ENCODE data around the gene OAS3. TPM values are rescaled to one million over a fixed set of nuclear protein-coding genes. Genes with fewer than 3 reads are reported as not detected.
A peak's percentile ranks its signal among the peaks of the same experiment; 100 is the strongest.

The OAS3 gene
- total and polyA plus RNA-seq, 10 of the 15 experiments (the other 5 are each of a cell fraction or from before 2014, with no cell fraction given), result 5.1 to 107 (median 18.0) TPM

GRCh38 chr12:112913038-112913688 is 25.1 kb upstream of the OAS3 start:
- Histone ChIP-seq H3K4me3 (no peak overlapping the region), H4K20me1 (ENCODE audit: control insufficient read depth, insufficient read depth) (no peaks in the 10 kb centered on the region), H2AFZ (ENCODE audit: control insufficient read depth, low read depth, low read length) (no peak overlapping the region), H3K9me3 (replicated peaks; ENCODE audit: control insufficient read depth, insufficient read depth, low read length) (peaks cover 34% of the 10 kb centered on the region), H3K4me1 (ENCODE audit: control insufficient read depth, insufficient read depth, low read length) (peaks cover 11% of the 10 kb centered on the region), H3K9ac (ENCODE audit: control insufficient read depth, insufficient read depth, low read length) (no peak overlapping the region), H3K4me2 (ENCODE audit: control insufficient read depth, insufficient read depth) (no peak overlapping the region), H3K27ac (ENCODE audit: control insufficient read depth, insufficient read depth) (no peak overlapping the region), H3K27me3 (replicated peaks in 1 of 2; ENCODE audit: control insufficient read depth in 2 of 2, insufficient read depth in 2 of 2, low read length in 1 of 2) (no peaks in the 10 kb centered on the region), H3K79me2 (ENCODE audit: control insufficient read depth, insufficient read depth, low read length) (peaks cover 26% of the 10 kb centered on the region), H3K36me3 (ENCODE audit: control insufficient read depth in 2 of 2, insufficient read depth in 2 of 2, low read length in 1 of 2) (peaks cover 4 to 57% of the 10 kb centered on the region in 2 experiments)
- ChIA-PET RAD21 (ENCODE audit: unreplicated experiment) (no interaction called here), SMC1A (ENCODE audit: uncharacterized antibody, unreplicated experiment) (interaction anchor here (1.1 kb wide), 1 partner anchor 11 kb away, joined by 4 read pairs; no protein-coding TSS in a partner anchor), POLR2A (interaction anchor here (0.5 to 1.3 kb wide), 3 partner anchors 12 to 84 kb away, joined by 3 to 5 read pairs (median 3); no protein-coding TSS in a partner anchor), CTCF (interaction anchor here (1.1 to 1.8 kb wide), 2 partner anchors 12 kb away, joined by 3 to 5 read pairs; no protein-coding TSS in a partner anchor)
- ATAC-seq (no peak), DNase-seq (ENCODE audit: low read depth, low spot score) (no peak), FAIRE-seq (no peak)
- TF ChIP-seq NBN (IDR thresholded peaks at IDR 0.05) (0 out of 2 replicates have a peak, but pooled peaks have one; percentile 52), MYB (IDR thresholded peaks at IDR 0.05; ENCODE audit: borderline replicate concordance, low read depth, low read length) (no peak), KLF5 (IDR thresholded peaks at IDR 0.05; ENCODE audit: partially characterized antibody) (peak; percentile 91), ZNF217 (IDR thresholded peaks at IDR 0.05) (no peak), MAX (IDR thresholded peaks at IDR 0.05; ENCODE audit: low read depth, low read length) (no peak), RCOR1 (conservative IDR thresholded peaks at IDR 0.05; ENCODE audit: low read depth, low read length) (no peak), IRF5 (IDR thresholded peaks at IDR 0.05; ENCODE audit: borderline replicate concordance) (no peak), NFYB (IDR thresholded peaks at IDR 0.05; ENCODE audit: insufficient read depth, low read depth, low read length) (no peak), CBX5 (IDR thresholded peaks at IDR 0.05; ENCODE audit: low read depth) (peak; percentile 98), BRCA1 (IDR thresholded peaks at IDR 0.05; ENCODE audit: low read depth, low read length) (no peak), BCLAF1 (IDR thresholded peaks at IDR 0.05) (no peak), KDM1A (IDR thresholded peaks at IDR 0.05; ENCODE audit: borderline replicate concordance) (peak; percentile 26; the same call in 1 of the 2 replicates), ZNF592 (IDR thresholded peaks at IDR 0.05) (no peak), NRF1 (conservative IDR thresholded peaks at IDR 0.05; ENCODE audit: low read depth, low read length) (no peak)
- no TSS peak for BruUV-seq (replicated peaks)
- in situ Hi-C loops (cut with MboI), result no loop called here
- intact Hi-C loops (cut with micrococcal nuclease; ENCODE audit: unreplicated experiment), result no loop called here
- WGBS (ENCODE audit: insufficient coverage, insufficient replicate concordance, low lambda C conversion rate, missing lambda C conversion rate), result 93% methylated on average over 1 of the region's 1 CpG
